Mammary epithelial cell (primary cell): ENCODE measurements around the gene SDK1.

Experiments used
- CTCF ChIP-seq, 2 donors: IDR thresholded peaks in 1 of 2; conservative IDR thresholded peaks in 1 of 2; 2 replicates each; pipeline ENCODE4 v1.5.1; 2011 to 2012; ENCODE audit warnings: inconsistent platforms in 2 of 2, low read length in 2 of 2, mild to moderate bottlenecking in 2 of 2, control low read depth in 1 of 2, low read depth in 1 of 2; ENCODE audit not compliant: insufficient read depth in 1 of 2; ENCODE audit errors: extremely low read depth in 1 of 2
- EZH2 ChIP-seq: IDR thresholded peaks from 2 replicates; pipeline ENCODE4 v1.6.1; 2012; ENCODE audit warnings: low read length, inconsistent platforms, borderline replicate concordance

DNA sequence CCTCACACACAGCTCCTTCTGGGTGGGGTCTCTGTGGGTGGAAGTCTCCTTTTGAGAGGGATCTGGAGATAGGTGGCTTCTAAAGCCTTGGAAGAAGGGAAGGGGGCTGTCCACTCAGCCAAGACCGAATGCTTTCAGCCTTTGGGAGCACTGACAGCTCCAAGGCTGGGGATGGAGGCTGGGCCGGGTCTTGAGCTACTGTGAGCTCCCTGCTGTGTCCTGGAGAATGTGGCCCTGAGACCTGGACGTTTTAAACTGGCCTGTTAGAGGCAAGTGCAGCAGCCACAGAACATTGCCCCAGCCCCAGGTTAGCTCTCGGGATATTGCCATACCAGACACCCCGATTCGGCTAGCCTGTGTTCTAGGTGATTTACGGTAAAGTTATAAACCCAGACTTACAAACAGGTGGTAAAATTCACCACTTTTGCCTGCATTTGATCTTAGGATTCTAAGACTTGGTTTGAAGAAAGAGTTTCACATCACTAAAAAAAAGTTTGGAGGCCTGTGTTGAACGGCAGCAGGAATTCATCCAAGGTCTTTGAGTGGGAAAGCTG, 832.5 kb downstream of the SDK1 start:
- TF ChIP-seq CTCF (conservative IDR thresholded peaks at IDR 0.05 in 1 of 2, IDR thresholded peaks at IDR 0.05 in 1 of 2; ENCODE audit: extremely low read depth in 1 of 2, insufficient read depth in 1 of 2, low read depth in 1 of 2, low read length in 2 of 2) (no peak), EZH2 (no peak)
